SU-DHL-6 (cell line): ENCODE measurements around the gene IMPG2.

Experiments
- EZH2phosphoT487 ChIP-seq: fragments of 200-600 bp; sonication (generic), shearing (Covaris generic); conservative IDR thresholded peaks from 2 replicates; pipeline ENCODE4 v1.6.1; 2018; ENCODE audit warnings: mild to moderate bottlenecking, antibody characterized with exemption, low read length, moderate library complexity, mixed read lengths
- TF ChIP-seq, protein P1 (sequence below): fragments of 200-600 bp; sonication (generic); IDR thresholded peaks from one replicate; pipeline ENCODE4 v1.5.1; 2017; ENCODE audit warnings: antibody characterized with exemption, mild to moderate bottlenecking, low read length, moderate library complexity; ENCODE audit not compliant: insufficient read depth, poor library complexity, severe bottlenecking

- TF ChIP-seq, protein P1, sequence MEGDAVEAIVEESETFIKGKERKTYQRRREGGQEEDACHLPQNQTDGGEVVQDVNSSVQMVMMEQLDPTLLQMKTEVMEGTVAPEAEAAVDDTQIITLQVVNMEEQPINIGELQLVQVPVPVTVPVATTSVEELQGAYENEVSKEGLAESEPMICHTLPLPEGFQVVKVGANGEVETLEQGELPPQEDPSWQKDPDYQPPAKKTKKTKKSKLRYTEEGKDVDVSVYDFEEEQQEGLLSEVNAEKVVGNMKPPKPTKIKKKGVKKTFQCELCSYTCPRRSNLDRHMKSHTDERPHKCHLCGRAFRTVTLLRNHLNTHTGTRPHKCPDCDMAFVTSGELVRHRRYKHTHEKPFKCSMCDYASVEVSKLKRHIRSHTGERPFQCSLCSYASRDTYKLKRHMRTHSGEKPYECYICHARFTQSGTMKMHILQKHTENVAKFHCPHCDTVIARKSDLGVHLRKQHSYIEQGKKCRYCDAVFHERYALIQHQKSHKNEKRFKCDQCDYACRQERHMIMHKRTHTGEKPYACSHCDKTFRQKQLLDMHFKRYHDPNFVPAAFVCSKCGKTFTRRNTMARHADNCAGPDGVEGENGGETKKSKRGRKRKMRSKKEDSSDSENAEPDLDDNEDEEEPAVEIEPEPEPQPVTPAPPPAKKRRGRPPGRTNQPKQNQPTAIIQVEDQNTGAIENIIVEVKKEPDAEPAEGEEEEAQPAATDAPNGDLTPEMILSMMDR: no peak
- TF ChIP-seq EZH2phosphoT487: no peak
Observed at GRCh38 chr3:101223016-101223415, 97.4 kb downstream of the IMPG2 start.
